Umbilical cord (tissue), 2 donors: ENCODE results near the gene ITSN1. TPM values are rescaled to one million over a fixed set of nuclear protein-coding genes. Genes with fewer than 3 reads are reported as not detected.
"Not testable (repeated sequence)": the region's sequence is repeated elsewhere in the genome, so short reads cannot be mapped to it uniquely, and the experiment has no call there.

ENCODE experiments used
- DNase-seq: peaks from one replicate; pipeline ENCODE4 v3.0.0-alpha.2; 2015; ENCODE audit warnings: low spot score
- total RNA-seq: library from RNA; depleted of rRNA; stranded (reverse); fragments of >200 nt; gene quantifications from one replicate; pipeline ENCODE4 v1.2.3, GENCODE V29; 2014; ENCODE audit warnings: low replicate concordance; ENCODE audit not compliant: insufficient read depth

The ITSN1 gene
- total RNA-seq, 1 donor from 2014 or later: 235 TPM

DNA sequence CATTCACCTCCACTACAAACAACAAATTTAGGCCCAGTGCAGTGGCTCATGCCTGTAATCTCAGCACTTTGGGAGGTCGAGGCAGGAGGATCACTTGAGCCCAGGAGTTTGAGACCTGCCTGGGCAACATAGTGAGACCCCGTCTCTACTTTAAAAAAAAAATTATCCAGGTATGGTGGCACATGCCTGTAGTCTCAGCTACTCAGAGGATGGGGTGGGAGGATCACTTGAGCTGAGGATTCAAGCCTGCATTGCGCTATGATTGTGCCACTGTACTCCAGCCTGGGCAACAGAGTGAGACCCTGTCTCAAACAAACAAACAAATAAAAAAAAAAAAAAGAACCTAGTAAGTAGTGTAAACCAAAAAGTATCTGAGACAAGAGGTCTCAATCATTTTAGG is 86.8 kb downstream of the ITSN1 start:
- DNase-seq: not testable (repeated sequence)

DNA sequence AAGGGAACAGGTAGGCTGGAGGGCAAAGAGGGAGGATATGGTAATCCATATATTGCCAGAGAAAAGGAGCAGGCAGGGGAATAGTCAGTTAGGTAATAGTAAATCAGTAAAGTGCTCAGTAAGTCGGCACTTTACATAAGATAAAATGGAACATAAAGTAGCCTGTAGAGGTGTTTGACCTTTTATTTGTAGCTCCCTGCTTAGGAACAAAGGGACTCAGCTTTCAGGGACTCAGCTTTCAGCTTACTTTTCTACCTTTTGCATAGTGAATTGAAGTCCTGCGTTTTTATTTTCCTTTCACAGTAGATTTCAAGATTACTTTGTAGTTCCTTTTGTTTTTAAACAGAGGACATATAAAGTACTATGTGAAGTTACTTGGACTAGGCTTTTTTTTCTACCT is 87.3 kb downstream of the ITSN1 start:
- DNase-seq: no peak

DNA sequence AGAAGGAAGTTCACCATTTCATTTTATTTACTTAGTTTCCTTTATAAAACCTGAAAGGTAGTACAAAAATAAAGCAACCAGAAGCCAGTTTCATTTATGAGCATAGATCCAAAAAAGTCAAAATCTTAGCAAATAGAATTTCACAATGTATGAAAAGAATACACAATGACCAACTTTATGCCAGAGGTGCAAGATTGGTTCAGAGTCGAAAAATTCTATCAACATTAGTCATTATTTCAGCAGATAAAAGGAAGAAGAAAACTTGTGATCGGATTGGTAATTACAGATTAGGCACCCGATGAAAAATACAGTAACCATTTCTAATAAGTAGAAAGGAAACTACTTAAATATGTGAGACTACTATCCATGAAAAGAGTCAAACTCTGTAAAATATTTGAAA is 89.1 kb downstream of the ITSN1 start:
- DNase-seq: no peak

DNA sequence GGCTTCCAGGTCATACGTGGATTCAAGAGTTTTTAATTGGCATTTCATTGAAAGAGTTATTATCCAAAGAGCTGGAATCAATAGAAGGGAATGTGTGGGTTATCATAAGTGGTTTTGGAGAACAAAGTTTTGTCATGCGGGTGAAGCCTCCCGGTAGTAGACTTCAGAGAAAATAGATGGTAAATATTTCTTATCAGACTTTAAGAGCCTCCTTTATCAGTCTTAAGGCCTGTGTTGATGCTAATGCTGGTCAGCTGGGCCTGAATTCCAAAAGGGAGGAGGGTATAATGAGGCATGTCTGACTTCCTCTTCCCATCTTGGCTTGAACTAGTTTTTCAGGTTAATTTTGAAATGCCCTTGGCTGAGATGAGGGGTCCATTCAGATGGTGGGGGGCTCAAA is 89.7 kb downstream of the ITSN1 start:
- DNase-seq: peak; percentile 34

DNA sequence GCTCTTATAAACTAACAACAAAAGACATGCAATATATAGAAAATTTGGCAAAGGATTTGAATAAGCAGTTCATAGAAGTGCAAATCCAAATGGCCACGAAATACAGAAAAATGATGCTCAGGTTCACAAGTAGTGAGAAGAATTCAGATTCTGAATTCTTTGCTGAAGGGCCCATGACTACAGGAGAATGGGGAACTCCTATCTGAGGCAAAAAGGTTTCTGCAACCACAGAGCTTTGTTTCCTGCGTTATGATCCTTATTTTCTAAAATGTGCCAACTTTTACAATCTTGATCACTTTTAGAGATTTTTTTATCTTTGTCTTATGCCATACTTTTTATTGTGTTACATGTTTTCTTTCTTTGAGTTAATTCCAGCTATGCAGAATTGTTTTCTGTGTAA is 91.3 kb downstream of the ITSN1 start:
- DNase-seq: no peak

DNA sequence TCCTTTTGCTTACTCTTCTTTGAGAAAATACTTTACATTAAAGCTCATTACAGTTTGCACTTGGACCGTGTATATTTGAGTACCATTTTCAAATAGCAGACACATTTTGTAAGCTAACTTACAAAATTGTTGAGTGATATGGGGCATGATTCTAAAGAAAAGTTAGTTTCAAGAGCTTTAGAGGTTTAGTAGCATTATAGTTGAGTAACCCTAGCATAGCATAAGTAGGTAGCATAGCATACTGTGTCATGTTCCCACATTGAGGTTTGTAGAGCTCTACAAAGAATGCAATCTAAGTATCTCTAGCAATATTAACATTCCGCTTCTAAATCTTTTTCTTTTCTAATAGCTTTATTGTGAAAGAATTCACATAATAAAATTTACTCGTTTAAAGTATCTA is 92.0 kb downstream of the ITSN1 start:
- peak; percentile 64 for DNase-seq

DNA sequence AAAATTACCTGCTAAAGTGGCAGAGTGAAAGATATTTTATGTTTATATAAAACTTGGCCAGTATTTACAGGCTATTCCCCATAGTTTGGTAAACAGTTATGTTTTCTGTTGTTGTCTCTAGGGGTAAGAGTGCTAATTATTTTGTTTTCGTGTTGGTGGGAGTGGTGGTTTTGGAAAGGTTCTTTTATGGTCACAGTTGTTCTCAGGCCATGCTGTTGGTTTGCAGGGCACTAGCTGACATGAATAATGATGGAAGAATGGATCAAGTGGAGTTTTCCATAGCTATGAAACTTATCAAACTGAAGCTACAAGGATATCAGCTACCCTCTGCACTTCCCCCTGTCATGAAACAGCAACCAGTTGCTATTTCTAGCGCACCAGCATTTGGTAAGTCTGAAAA is 92.5 kb downstream of the ITSN1 start:
- DNase-seq: peak; percentile 28

DNA sequence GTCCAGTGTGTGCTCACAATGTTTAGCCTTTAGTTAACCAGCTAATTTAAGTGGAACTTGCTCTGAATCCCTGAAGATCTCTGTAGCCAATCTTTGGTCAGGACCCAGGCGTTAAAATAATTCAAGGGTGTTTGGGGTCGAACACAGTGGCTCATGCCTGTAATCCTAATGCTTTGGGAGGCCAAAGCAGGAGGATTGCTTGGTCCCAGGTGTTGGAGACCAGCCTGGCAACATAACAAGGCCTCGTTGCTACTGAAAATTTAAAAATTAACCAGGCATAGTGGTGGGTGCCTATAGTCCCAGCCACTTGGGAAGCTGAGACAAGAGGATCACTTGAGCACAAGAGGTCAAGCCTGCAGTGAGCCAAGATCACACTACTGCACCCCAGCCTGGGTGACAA is 94.3 kb downstream of the ITSN1 start:
- DNase-seq: no peak

DNA sequence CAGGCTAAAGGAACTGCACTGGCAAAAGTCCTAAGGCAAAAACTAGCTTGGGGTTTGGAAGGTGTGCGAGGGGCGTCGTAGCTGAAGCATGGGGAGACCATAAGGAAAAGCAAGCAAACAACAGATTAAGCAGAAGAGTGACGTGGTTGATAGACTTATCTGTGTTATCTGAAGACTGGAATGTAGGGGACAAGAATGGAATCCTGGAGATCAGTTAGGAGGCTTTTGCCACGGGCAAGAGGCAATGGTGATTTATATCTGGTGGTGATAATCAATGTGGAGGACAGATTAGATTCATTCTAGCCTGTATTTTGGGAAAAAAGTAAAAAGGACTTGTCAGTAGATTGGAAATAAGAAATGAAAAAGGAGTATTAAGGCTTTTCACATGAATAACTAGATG is 97.4 kb downstream of the ITSN1 start:
- no peak for DNase-seq

DNA sequence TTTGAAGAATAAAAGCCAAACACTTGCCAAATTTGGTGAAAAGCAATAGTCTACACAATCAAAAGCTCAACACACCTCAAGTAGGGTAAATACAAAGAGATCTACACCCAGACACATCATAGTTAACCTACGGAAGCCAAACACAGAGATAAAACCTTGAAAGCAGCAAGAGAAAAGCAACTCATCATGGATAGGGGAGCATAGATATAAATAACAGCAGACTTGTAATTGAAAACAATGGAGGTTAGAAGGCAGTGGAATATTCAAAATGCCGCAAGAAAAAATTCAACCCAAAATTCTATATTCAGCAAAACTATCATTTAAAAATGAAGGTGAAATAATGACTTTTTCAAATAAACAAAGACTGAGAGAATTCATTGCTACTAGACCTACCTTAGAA is 105.1 kb downstream of the ITSN1 start:
- DNase-seq: no peak

DNA sequence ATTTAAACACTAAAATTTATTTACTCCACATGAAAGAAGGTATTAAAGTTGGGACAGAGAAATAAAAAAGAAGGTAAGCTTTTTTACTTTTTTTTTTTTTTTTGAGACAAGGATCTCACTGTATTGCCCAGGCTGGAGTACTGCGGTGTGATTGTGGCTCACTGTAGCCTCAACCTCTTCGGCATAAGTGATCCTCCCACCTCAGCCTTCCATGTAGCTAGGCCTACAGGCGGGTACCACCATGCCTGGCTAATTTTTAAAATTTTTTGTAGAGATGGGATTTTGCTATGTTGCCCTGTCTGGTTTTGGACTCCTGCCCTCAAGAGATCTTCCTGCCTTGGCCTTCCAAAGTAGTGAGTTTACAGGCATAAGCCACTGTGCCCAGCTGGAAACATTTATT is 106.6 kb downstream of the ITSN1 start:
- DNase-seq: no peak

DNA sequence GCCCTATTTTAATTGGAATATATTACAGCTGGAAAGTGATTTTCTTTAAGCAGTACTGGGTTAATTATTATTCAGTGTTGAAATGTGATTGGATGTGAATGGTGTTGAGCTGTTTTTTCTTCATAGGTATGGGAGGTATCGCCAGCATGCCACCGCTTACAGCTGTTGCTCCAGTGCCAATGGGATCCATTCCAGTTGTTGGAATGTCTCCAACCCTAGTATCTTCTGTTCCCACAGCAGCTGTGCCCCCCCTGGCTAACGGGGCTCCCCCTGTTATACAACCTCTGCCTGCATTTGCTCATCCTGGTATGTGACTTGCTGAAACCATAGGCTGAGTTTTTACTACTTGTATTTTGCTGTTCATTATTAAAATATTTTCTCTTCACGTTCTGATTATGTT is 107.7 kb downstream of the ITSN1 start:
- no peak for DNase-seq

DNA sequence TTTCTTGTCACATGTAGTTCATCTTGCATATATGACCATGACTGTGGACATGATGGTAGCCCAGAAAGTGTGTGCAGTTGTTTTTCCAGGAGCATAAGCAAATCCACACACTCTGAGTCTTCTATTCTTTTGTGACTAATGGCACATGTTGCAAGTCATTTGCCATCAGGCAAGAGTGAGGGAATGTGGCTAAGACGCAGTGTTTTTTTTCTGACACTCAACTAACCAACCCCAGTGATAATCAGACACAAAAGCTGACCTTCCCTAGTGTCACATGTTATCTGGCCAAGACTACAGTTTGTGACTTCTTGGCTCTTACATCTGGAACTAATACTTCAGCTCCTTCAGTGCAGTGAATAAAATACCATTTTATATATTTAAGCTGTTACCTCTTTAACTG is 108.8 kb downstream of the ITSN1 start:
- no peak for DNase-seq

DNA sequence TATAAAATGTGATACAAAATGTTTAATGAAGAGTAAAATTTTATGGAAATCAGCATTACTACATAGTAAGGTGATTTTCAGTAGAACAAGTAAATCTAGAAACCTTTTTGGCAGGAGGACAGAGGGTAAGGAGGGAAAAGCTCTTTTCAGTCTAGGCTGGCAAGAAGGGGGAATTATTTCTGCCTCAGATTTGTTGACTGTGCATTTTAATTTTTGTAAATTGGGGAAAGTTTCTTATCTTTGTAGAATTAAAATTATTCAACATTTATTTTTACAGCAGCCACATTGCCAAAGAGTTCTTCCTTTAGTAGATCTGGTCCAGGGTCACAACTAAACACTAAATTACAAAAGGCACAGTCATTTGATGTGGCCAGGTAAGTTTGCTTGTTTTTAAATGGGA is 109.2 kb downstream of the ITSN1 start:
- no peak for DNase-seq

DNA sequence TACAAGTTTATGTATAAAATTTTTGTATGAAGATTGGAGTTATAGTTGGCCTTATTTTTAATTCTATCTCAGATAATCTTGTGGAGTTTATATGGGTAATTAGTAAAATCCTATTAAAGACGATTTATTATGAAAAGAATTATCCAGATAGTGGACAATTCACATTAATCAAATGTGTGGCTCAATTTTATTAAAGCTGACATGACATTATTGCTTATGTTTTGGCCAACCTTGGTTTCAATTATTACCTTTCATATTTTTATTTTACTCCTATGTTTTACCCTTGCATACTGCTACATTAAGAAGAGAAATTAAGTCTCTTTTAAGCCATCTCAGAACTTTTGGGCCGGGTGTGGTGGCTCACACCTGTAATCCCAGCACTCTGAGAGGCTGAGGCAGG is 110.0 kb downstream of the ITSN1 start:
- no peak for DNase-seq

DNA sequence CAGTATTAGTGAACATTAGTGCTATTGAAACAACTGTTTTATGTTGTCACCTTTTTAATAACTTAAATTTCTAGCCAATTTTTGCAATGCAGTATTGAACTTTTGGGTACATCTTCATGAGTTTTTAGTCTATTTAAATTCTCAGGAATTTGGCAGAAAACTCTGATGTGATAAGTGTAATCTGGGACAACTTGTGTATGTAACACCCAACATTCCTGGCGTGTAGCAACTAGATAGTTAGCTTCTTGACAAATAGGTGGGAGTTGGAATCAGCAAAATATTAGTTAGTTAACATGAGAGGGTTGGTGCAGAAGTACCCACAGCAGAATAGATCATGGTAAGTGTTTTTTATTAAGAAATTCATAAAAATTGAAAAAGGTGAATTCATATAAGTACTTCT is 111.6 kb downstream of the ITSN1 start:
- DNase-seq: peak; percentile 28

DNA sequence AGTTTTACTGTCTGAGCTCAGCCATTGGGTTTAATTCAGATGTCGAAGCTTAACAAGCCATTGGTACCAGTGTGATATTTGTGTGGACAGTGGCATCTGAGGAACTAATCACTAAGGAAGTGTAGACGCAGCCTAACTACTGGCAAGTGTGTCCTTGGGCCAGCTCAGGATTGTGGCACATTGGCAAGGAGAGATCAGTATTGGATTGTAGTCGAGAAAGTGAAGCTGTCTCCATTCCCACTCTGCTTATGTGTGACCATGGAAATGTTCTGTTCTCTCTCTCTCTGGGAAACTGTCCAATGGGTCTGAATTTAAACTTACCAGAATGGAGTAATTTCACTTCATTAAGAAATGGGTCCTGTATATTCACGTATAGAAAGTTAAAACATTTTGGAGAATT is 112.2 kb downstream of the ITSN1 start:
- DNase-seq: peak; percentile 64

DNA sequence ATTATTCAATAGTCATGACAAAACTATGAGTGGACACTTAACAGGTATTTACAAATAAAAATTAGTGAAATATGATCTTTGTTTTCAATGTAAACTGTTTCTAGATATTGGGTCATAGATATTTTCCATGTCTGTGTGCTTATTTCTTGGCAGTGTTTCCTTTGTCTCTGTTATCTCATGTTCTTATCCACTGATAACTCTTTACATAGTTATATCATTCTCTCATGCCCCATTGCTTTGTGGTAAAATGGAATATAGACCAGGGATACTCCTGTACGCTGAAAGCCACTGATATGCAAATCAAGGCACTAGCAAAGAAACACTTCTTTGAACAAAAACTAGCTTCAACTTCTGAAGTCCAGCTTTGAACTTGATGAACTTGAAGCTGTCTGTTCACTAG is 113.1 kb downstream of the ITSN1 start:
- no peak for DNase-seq

DNA sequence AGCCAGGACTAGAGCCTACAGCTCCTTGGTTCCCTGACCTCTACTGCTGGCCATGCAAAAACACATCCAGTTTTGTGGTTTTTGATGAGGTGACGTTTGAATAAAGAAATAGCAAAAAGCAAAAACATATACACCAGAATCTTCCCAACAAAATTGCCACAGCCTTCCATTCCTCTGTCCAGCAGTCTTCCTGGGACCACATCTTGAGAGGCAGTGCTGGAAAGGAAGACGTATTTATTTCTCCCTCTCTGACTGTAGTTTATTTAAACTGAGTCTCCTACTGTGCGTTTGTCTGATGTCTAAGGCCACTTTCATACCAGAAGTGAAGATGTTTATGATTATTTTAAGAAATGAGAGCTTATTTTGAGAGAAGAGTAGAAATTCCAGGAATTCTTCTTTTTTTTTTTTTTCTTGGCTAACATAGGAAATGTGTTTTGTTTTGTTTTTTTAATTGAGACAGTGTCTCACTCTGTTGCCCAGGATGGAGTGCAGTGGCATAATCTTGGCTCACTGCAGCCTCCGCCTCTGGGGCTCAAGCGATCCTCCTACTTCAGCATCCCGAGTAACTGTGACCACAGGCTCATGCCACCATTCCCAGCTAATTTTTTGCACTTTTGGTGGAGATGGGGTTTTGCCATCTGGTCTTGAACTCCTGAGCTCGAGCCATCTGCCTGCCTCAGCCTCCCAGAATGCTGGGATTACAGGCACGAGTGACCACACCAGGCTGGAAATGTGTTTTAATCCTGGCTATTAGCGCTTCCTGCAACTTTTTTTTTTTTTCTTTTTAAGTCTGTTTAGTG is 118.5 kb downstream of the ITSN1 start:
- DNase-seq: peak; percentile 29

DNA sequence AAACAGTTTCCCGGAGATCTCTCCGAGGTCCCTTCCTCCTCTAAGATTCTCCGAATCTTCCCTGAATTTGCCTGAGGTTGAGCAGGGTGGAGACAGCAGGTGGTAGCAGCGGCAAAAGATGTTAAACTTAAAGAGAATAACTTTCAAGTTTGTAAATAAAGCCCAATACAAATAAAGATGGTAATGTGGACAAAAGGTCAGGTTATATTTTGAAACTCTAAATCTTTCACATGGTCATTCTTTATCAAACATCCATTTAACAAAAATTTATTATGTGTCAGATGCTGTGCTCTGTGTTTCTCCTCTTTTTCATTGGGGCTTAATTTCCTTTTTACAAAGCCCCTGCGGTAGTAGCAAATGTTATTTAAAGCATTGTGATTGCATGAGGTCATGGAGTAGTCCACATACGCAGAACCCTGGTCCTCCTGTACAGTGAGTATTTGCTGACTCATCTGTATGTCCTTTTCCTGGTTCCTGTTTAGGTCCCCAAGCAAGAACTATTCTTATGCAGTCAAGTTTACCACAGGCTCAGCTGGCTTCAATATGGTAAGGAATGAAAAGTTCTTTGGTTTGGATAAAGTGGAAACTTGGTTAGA is 119.2 kb downstream of the ITSN1 start:
- DNase-seq: peak; percentile 88

DNA sequence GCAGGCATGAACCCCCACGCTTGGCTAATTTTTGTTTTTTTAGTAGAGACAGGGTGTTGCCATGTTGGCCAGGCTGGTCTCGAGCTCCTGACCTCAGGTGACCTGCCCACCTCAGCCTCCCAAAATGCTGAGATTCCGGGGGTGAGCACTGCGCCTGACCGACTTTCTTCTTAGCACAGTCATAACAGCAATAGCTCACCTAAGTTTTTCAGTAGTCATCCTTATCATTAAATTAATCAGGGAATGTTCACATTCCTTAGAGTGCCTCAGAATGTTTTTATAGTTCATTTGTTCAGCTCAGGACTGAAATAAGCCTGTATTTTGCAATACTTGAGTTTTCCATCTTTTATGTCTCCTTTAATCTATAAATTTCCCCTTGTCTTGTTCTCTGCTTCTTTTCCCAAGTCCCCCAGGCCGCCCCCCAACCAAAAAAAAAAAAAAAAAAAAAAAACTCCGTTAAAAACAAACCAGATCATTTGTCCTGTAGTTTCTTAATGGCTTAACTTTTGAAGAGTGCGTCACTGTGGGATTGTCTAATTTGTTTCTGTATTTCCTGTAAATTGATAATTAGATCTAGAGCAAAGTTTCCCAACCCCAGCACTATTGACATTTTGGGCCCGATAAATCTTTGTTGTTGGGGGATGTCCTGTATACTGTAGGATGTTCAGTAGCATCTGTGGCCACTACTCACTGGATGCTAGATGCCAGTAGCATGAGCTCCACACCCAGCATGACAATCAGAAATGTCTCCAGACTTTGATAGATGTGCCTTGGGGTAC is 120.7 kb downstream of the ITSN1 start:
- no peak for DNase-seq

DNA sequence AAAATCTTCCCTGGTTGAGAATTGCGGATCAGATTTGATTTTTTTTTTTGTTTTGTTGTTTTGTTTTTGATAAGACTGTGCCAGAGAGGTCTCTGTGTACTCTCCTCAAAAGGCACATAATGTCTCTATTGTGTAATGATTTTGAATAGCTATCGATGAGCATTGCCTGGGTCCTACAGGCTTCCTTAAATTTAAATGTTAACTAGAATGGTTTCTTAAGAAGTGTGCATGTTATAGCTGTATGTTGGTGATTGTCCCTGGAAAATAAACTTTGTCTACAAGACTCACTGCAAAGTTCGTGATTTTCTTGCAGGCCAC is 121.2 kb downstream of the ITSN1 start:
- no peak for DNase-seq

DNA sequence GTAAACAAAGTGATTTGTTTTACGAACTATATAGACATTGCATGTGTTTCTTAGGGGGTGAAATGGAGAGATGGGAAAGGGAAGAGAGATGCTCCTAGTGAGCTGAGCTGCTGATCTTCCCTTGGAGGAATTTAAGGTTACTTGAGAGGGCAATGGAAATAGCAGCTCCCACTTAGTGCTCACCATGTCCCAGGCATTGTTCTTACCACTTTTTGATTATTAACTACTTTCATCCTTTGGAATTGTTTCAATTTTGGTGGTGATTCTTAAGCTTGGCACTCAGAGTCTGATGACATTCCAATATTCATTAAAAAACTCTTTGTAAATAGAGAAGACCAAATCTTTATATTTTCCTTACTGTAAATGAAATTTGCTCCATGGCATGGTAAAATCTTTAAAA is 124.9 kb downstream of the ITSN1 start:
- DNase-seq: no peak
